ENCODE data around the gene ENO4. TPM values are rescaled to one million over a fixed set of nuclear protein-coding genes. Genes with fewer than 3 reads are reported as not detected.

The ENO4 gene
- total RNA-seq, 4 donors from 2014 or later = 0.27 to 0.40 TPM; not detected in 2

DNA sequence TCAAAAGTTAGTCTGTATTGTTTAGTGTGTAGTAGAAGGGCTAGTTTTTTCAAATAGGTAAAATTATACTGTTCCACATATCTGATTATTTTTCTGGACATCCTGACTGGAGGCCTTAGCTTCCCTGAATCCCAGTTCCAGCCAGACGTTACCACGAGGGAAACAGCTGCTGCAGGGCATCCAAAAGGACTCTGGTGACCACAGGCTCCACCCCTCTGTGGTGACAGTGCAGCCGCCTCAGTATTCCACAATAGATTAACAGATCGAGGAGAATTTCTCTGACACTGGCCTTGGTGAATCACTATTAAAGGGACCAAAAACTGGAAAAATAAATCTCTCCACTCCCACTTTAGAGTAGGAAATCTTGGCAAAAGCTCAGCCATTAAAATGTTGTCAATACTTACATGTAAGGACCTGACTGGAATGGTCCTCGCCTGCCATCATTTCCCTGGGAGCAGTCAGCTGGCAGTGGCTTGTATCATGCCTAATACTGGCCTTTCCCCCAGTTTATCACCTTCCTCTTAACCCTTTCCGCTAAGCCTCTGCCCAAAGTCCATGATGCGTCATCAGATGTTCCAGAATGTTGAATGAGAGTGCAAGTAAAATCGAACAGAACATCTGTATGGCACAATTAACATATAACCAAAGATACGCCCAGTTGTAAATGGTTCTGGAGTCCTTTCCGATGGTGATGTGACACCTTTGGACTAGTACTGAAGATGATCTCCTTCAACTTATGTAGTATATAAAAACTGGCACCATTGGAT lies 31.6 kb downstream of the ENO4 start:
- no peak for TF ChIP-seq EP300 (IDR thresholded peaks at IDR 0.05; ENCODE audit: low read depth)
- TF ChIP-seq CTCF (IDR thresholded peaks at IDR 0.05) = no peak
- TF ChIP-seq POLR2A (IDR thresholded peaks at IDR 0.05) = no peak
- TF ChIP-seq POLR2AphosphoS5 (IDR thresholded peaks at IDR 0.05) = no peak
- 52 to 72% methylated on average over 5 to 10 of the region's 10 CpGs for WGBS, 2 donors (ENCODE audit: low coverage in 1 of 2)
- Histone ChIP-seq H3K4me1 (no peaks in the 10 kb centered on the region), H3K4me3 (no peak overlapping the region), H3K9me3 (no peaks in the 10 kb centered on the region), H3K36me3 (no peaks in the 10 kb centered on the region), H3K27me3 (no peaks in the 10 kb centered on the region), H3K27ac (no peak overlapping the region)
- DNase-seq = peak; percentile 14
- intact Hi-C loops (cut with DNase I; ENCODE audit: low total_unique reads) = no loop called here
- in situ Hi-C loops (cut with MboI; ENCODE audit: low pct_ligation_motif_present in 1 of 4, low pct_unique_long_range_greater_than_20kb in 1 of 4, low sequenced_read_pairs in 3 of 4) = no loop called here

DNA sequence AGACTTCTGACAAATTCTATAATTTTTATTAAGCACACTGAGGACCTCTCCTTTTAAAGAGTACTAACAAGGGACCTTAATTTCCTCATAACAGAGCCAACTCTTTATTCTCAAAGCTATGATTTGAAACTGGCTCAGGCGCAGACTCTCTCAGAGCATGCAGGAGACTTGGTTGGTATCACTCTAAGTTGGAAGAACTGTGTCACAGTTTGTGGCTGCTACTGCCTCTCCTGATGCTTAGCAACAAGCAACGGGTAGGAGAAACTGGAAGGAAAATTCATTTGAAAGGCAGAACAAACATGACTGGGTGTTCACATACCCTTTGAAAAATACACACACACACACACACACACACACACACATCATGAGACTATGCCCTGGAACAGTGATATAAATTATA lies 33.3 kb downstream of the ENO4 start:
- Histone ChIP-seq H3K9me3 (no peaks in the 10 kb centered on the region), H3K4me1 (no peaks in the 10 kb centered on the region), H3K27me3 (no peaks in the 10 kb centered on the region), H3K36me3 (no peaks in the 10 kb centered on the region), H3K27ac (no peak overlapping the region), H3K4me3 (no peak overlapping the region)
- no peak for TF ChIP-seq POLR2A (IDR thresholded peaks at IDR 0.05)
- no peak for TF ChIP-seq EP300 (IDR thresholded peaks at IDR 0.05; ENCODE audit: low read depth)
- no peak for TF ChIP-seq CTCF (IDR thresholded peaks at IDR 0.05)
- TF ChIP-seq POLR2AphosphoS5 (IDR thresholded peaks at IDR 0.05) = no peak
- WGBS, 2 donors (ENCODE audit: low coverage in 1 of 2) = 87 to 92% methylated on average over 2 of the region's 2 CpGs
- in situ Hi-C loops (cut with MboI; ENCODE audit: low pct_ligation_motif_present in 1 of 4, low pct_unique_long_range_greater_than_20kb in 1 of 4, low sequenced_read_pairs in 3 of 4) = no loop called here
- intact Hi-C loops (cut with DNase I; ENCODE audit: low total_unique reads) = no loop called here
- no peak for DNase-seq

- no peaks in the 10 kb centered on the region for H3K36me3 ChIP-seq
- no peaks in the 10 kb centered on the region for H3K9me3 ChIP-seq
- H3K27me3 ChIP-seq = no peaks in the 10 kb centered on the region
- H3K27ac ChIP-seq = no peak overlapping the region
- H3K4me3 ChIP-seq = no peak overlapping the region
- intact Hi-C loops (cut with DNase I; ENCODE audit: low total_unique reads) (no loop called here), in situ Hi-C loops (cut with MboI; ENCODE audit: low pct_ligation_motif_present in 1 of 4, low pct_unique_long_range_greater_than_20kb in 1 of 4, low sequenced_read_pairs in 3 of 4) (no loop called here)
- TF ChIP-seq POLR2AphosphoS5 (IDR thresholded peaks at IDR 0.05) (no peak), EP300 (IDR thresholded peaks at IDR 0.05; ENCODE audit: low read depth) (no peak), CTCF (IDR thresholded peaks at IDR 0.05) (no peak), POLR2A (IDR thresholded peaks at IDR 0.05) (no peak)
- no peak for DNase-seq
- 78 to 87% methylated on average over 3 to 4 of the region's 4 CpGs for WGBS, 2 donors (ENCODE audit: low coverage in 1 of 2)
- H3K4me1 ChIP-seq = peaks cover 0 to 10% (median 4%) of the 10 kb centered on the region in 4 donors
Observed at GRCh38 chr10:116886772-116887171, 37.5 kb downstream of the ENO4 start.

DNA sequence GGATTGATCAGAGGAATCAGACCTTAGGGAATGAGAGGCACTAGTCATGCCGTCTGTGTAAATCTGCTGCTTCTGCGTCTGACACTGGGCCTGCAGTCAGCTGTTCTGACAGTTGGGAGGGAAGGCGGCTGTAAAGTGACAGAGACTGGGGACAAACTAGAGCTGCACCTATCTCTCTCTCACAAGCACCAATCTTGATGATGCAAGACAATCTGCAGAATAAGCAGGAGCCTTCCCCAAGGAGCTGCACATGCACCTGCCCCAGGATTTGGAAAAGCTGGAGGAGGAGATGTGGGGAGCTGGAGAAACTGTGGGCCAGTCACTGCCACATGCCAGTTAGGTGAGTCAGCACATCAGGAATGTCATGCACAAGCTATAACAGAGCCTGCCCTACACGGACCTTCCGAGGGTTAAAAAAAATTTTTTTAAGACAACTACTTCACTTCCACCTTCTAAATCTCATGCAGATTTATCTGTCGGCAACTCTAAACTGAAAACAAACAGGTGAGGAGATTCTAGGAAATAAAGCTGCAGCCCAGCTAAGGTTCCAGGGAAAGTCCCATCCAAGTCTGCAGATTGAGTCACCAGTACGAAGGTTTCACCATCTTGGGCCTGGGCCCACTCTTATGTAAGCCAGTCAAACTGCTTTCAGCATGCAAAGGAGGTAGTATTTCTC lies 39.2 kb downstream of the ENO4 start:
- H3K27me3 ChIP-seq = no peaks in the 10 kb centered on the region
- WGBS, 2 donors (ENCODE audit: low coverage in 1 of 2) = 41 to 54% methylated on average over 4 to 7 of the region's 7 CpGs
- H3K27ac ChIP-seq = peak overlapping the region in 3 of 4 donors; percentile 45 to 54 (median 47)
- peaks cover 0 to 10% (median 4%) of the 10 kb centered on the region in 4 donors for H3K4me1 ChIP-seq
- H3K4me3 ChIP-seq = no peak overlapping the region
- TF ChIP-seq EP300 (IDR thresholded peaks at IDR 0.05; ENCODE audit: low read depth) (no peak), POLR2AphosphoS5 (IDR thresholded peaks at IDR 0.05) (no peak), CTCF (IDR thresholded peaks at IDR 0.05) (no peak), POLR2A (IDR thresholded peaks at IDR 0.05) (no peak)
- no peaks in the 10 kb centered on the region for H3K9me3 ChIP-seq
- in situ Hi-C loops (cut with MboI; ENCODE audit: low pct_ligation_motif_present in 1 of 4, low pct_unique_long_range_greater_than_20kb in 1 of 4, low sequenced_read_pairs in 3 of 4) = no loop called here
- peak; percentile 63 for DNase-seq
- H3K36me3 ChIP-seq = no peaks in the 10 kb centered on the region
- intact Hi-C loops (cut with DNase I; ENCODE audit: low total_unique reads) = no loop called here
